Right kidney (tissue), 1 donor: Measurements from ENCODE around the gene ASXL1.
"Not testable (repeated sequence)": the region's sequence is repeated elsewhere in the genome, so short reads cannot be mapped to it uniquely, and the experiment has no call there.

Source experiments
- DNase-seq: peaks from one replicate; pipeline ENCODE4 v3.0.0-alpha.2; 2016

Gene ASXL1

DNA sequence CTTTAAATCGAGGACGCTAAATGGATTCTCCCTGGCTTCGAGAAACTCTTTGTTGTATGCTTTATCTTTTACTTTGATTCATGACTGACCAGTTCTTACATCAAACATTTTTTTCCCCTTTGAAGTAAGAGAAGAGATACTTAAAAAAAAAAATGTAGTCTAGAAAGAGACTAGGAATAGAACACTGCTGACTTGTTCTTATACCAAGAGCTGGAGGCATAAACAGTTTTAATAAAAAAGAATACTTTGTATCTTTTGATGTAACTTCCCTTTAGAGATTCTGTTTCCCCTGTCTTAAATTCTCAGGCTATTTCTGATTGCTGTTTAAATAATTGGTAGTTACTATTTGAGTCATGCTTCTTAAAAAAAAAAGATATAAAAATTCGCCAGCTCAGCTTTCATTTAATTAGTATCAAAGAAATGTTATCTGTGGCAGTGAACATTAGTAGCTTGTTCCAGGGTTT lies 4.8 kb downstream of the ASXL1 start:
- DNase-seq = no peak

DNA sequence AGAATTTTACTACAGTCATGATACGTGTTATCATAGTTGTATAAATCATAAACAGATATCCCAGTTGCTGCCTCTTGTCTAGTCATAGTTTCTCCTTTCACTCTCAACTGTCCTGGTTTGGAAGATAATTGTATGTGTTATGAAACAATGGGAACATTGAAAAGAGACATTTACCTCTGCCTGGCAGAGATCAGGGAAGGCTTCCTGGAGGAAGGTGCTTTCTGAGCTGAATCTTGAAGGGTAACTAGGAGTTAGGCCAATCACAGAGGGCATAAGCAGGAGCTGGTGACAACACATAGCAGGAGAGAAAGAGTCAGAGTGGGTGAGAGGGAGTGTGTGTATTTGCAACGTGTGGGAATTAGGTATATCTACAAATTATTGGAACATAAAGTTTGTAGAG lies 5.4 kb downstream of the ASXL1 start:
- no peak for DNase-seq

DNA sequence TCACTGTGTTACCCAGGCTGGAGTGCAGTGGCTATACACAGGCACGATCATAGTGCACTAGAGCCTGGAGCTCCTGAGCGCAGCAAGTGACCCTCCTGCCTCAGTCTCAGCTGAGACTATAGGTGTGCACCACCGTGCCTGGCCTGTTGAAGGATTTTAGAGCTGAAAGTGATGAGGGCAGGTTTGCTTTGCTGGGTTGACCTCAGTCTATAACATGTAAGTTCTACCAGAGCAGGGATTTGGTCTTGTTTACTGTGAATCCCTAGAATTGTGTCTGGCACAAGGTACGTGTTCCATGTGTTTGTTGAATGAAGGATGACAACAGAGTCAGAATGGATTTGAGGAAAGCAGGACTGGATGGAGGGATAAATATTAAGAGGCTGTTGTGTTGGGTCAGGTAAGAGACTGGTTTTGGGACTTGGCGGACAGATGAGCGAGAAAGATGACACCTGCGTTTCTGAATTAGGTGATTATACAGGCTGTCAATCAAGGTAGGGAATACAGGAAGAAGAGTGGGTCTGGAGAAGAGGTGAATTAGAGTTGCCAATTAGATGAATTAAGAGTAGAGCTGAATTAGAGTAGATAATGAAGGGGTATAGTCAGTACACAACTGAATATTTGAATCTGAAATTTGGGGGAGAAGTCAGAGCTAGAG lies 6.5 kb downstream of the ASXL1 start:
- no peak for DNase-seq

DNA sequence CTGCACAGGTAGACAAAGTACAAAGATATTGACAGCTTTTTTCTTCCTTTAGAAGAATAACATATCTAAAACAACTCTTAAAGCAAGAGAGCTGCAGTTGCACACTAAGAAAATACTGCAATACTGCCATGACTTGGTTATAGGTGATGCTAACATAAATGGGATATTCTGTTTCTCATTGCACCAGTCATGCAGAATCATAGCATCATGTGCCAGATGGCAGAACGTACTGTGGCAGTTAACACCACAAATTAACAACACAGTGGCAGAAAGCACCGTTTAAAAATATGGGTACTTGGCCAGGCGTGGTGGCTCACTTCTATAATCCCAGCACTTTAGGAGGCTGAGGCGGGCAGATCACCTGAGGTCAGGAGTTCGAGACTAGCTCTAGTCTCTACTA lies 7.4 kb downstream of the ASXL1 start:
- no peak for DNase-seq

DNA sequence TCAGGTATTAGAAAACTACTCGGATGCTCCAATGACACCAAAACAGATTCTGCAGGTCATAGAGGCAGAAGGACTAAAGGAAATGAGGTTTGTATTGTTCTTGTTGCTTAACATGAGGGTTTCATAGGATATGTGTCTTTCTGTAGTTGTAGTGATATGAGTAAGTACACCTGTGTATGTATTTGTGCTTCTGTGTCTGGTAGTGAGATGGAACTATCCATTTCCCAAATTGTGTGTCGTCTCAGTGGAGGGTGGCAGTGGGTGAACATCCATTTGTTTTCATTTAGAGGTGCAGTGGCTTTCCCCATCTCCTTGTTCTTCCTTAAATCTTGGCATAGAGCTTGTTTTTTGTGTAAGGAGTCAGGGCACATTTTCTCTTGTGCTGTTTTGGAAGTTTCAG lies 8.2 kb downstream of the ASXL1 start:
- DNase-seq = no peak

DNA sequence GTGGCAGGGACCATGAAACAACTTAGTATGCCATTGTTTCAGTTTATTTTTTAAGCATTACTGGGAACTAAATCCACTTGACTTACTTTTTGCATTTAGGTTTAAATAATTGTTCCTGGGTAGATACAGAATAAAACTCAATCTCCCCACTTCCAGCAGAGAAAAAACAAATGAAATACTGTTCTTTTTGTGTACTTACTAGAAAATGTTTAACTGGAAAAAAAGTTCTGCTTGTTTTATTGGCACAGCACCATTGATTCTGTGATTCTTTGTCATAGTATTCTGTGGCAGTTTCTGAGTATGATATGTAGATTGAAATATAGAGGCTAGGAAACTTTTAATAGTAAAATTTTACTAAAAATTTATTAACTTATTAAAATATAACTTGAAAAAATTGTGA lies 10.2 kb downstream of the ASXL1 start:
- DNase-seq = no peak

DNA sequence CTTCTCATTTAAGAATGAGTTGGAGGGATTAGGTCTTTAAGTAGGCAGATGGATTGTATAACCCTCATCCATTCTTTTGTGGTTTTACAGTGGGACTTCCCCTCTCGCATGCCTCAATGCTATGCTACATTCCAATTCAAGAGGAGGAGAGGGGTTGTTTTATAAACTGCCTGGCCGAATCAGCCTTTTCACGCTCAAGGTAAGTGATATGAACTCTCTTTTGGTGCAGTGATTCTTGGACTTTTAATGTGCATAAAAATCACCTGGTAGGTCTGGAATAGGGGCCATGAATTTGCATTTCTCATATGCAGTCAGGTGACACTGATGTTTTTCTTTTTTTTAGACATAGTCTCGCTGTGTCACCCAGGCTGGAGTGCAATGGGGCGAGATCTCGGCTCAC lies 10.8 kb downstream of the ASXL1 start:
- no peak for DNase-seq

DNA sequence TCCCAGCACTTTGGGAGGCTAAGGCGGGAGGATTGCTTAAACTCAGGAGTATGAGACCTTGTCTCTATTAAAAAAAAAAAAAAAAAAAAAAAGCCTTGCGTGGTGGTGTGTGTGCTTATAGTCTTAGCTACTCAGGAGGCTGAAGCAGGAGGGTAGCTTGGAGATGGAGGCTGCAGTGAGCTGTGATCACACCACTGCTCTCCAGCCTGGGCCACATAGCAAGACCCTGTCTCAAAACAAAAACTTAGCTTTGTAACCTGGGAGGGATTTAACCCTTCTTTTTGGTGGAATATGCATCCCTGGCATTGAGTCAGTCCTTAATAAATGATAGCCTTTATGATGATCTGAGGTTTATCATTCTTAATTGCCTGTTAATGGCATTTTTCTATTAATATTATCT lies 12.8 kb downstream of the ASXL1 start:
- no peak for DNase-seq

DNA sequence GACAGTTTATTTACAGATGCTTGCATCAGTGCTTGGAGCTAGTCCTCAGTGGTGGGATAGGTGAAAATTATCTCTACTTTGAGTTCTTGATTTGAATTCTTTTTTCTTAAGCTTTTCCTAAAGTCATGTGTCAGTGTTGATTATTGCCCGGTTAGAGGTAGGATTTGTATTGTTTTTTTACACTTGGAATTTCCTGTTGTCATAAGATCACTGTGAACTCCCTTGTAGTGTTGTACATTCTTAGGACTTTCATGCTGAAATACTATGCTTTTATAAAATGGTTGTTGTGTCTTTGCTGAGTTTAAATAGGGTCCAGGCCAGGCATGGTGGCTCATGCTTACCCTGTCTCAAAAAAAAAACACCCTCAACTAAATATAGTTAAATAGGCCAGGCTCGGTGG lies 20.3 kb downstream of the ASXL1 start:
- DNase-seq = no peak

DNA sequence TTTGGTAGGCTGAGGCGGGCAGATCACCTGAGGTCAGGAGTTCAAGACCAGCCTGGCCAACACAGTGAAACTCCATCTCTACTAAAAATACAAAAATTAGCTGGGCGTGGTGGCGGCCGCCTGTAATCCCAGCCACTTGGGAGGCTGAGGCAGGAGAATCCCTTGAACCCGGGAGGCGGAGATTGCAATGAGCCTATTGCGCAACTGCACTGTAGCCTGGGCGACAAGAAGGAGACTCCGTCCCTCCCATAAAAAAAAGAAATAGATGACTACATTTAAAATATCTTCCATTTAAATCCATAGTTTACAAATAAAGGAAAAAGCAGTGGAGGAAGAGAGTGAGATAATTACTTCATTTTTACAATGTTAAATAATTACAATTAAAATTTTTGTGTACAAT lies 21.9 kb downstream of the ASXL1 start:
- not testable (repeated sequence) for DNase-seq

DNA sequence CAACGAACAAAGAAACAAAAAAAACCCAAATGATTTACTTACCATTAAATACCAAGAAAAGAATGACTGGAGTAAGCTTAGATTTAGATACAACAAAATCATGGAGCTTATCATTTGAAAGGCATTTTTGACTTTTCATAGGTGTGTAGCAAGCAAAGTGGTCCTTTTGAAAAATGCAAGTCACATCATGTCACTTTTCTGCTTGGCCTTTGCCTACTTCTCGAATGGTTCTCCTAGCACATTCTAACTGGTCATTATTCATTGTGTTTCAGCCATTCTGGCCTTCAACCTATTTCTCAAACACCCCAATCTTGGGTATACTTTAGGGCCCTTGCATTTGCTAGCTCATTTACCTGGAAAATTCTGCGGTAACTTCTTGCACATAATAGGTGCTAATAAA lies 22.6 kb downstream of the ASXL1 start:
- DNase-seq = no peak

DNA sequence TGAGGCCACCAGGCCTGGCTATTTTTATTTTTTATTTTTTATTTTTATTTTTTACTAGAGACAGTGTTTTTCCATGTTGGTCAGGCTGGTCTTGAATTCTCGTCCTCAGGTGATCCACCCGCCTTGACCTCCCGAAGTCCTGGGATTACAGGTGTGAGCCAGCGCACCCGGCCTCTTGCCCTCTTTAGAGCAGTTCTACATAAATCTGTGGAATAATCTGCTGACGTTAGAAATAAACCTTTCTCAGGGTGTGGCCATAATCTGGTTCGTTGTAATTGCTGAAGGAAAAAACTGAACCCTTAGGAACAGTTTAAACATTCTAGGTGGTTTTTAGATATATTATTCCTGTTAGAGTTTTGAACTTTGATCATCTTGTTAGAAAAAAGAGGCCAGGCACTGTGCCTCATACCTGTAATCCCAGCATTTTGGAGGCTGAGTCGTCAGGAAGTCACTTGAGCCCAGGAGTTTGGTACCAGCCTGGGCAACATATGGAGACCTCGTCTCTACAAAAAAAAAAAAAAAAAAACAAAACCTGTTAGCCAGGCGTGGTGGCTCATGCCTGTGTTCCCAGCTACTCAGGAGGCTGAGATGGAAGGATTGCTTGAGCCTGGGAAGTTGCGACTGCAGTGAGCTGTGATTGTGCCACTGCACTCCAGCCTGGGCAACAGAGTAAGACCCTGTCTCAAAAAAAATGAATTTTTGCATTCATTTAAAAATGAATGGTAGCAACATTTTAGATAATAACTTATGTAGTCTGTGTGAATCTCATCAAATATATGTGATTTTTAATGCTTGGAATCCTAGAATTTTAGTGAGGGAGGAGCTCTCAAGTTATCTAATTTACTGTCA lies 24.2 kb downstream of the ASXL1 start:
- no peak for DNase-seq

DNA sequence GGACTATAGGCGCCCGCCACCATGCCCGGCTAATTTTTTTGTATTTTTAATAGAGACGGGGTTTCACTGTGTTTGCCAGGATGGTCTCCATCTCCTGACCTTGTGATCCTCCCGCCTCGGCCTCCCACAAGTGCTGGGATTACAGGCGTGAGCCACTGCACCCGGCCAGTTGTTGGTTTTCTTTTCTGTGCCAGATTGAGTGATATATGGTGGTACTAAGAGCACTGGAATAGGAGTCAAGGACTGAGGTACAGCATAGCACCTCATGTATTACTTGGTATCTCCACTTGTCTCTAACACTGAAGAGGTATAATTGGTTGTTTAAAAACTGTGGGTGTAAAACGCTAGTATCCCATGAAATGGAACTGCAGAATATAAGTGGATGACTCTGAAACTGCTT lies 25.3 kb downstream of the ASXL1 start:
- DNase-seq = not testable (repeated sequence)

DNA sequence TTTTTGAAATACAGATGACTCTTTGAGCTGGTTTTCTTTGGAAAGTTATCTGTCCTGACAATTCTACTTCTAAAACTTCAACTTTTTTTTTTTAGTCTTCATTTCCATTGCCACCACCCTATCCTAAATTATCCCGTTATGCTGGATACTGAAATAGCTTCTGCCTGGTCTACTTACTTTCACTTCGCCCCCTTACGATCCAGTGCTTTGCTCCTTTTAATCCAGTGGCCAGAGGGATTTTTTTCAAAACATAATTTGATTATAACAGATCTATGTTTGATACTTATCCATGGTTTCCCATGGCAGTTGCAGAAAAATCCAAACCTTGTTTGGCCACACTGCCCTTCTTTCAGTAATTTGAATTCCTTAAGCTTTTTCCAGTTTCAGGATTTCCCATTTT lies 27.4 kb downstream of the ASXL1 start:
- DNase-seq = no peak

DNA sequence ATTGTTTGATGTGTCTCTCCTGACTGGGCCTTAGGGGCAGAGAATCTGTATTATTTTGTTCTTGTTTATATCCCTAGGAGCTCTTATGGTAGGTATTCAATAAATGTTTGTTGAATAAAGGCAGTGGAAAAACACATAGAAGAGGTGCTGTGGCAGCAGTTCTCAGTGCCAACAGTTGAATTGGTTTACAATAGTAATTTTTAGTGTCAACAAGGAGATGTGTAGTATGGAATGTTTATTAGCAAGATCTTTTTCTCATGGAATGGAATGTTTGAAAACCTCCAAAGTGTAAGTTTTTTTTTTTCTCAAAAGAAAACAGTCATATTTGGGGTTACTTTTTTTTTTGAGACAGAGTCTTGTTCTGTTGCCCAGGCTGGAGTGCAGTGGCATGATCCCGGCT lies 28.0 kb downstream of the ASXL1 start:
- no peak for DNase-seq

DNA sequence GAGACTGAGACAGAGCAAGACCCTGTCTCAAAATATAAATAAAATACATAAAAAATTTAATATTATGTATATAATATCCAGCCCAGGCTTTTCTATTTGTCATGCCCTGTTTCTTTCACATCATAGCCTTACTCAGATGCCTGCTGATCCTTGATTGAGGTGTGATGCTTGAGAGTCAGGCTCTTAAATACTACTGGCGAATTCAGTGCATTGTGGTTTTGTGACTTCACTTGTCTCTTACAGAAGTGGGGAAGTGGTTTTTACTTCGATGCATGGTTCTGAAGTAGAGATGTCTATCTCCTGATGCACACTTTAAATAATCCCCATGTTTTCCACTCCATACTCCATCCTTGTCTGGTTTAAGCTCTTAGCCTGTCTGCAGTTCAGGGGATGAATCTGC lies 29.1 kb downstream of the ASXL1 start:
- DNase-seq = no peak

DNA sequence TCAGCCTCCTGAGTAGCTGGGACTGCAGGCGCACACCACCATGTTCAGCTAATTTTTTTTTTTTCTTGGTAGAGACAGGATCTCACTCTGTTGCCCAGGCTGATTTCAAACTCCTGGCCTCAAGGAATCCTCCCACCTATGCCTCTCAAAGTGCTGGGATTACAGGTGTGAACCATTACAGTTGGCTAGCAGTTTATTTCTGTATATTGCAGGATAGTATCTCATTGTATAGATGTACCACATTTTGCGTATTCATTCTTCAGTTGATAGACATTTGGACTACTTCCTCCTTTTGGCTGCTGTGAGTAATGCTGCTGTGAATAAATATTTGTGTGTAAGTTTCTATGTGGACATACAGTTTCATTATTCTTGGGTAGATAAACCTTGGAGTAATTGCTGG lies 32.9 kb downstream of the ASXL1 start:
- DNase-seq = no peak

DNA sequence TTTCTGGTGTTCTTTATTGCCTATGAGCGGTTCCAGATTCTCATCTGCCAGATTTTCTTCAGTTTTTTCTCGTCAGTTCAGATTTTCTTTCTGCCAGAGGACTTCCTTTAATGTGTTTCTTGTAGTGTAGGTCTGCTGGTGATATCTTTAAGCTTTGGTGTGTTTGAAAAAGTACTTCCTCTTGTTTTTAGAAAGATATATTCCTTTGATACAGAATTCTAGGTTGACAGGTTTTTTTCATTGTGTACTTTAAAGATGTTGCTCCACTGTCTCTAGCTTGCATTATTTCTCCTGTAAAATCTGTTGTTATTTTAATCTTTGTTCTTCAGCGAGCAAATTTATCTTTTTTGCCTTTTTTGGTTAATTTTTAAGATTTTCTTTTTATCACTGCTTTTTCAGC lies 36.9 kb downstream of the ASXL1 start:
- DNase-seq = no peak

DNA sequence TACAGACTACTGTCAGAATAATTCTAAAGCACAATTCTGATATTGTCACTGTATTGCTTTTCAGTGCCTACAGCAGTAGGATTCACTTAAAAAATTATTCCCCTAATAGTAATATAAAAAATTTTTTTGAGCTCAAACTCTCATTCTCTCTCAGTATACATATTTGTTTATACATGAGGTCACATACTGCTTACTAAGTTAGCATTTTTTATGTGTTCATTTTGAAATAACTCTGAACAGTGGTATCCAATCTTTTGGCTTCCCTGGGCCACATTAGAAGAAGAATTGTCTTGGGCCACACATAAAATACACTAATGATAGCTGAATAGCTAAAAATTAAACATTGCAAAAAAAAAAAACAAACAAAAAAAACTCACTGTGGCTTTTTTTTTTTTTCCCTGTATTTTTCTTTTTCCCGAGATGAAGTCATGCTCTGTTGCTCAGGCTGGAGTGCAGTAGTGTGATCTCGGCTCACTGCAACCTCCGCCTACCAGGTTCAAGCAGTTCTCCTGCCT lies 38.6 kb downstream of the ASXL1 start:
- DNase-seq = no peak

DNA sequence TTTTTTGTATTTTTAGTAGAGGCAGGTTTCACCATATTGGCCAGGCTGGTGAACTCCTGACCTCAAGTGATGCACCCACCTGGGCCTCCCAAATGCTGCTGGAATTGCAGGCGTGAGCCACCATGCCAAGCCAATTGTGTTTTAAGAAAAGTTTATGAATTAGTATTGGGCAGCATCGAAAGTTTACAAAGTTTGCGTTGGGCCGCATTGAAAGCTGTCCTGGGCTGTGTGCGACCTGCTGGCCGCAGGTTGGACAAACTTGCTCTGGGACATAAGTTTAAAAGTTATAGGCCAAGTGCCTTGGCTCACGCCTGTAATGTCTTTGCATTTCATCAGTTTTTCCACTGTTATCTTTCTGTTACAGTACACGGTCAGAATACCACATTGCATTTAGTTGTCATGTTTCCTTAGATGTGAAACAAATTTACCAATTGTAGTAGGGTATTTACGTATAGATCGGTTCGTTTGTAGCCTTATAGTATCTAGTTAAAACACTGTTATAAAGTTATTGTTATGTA lies 39.5 kb downstream of the ASXL1 start:
- DNase-seq = no peak

DNA sequence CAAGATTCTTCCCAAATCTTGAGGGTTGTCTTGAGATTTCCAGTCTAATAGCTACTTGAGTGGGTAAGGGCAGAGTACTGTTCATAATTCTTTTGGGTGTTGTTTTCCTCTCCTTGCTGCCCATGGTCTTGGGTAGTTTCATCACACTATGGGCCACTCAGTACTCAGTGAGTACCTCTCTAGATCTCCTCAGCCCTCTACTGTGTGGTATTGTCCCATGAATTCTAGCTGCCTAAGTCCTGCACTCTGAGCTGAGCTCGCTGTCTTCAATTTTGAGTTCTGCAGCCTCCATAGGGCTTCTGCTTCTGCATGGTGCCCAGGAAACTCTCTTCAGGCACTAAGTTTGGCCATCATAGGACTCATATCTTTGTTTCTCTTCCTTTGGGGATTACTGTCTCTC lies 42.3 kb downstream of the ASXL1 start:
- DNase-seq = no peak

DNA sequence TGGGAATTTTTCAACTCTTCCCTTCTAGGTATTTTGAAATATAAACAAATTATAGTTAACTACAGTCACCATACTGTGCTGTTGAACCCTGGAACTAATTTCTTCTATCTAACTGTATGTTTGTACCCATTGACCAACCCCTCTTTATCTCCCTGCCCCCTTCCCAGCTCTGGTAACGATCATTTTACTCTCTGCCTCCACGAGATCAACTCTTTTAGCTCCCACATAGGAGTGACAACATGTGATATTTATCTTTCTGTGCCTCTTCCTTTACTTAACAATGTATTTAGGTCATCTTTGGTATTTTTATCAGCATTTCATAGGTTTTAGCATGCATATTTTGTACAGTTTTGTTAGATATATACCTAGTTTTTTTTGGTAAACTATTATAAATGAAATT lies 45.9 kb downstream of the ASXL1 start:
- DNase-seq = no peak

DNA sequence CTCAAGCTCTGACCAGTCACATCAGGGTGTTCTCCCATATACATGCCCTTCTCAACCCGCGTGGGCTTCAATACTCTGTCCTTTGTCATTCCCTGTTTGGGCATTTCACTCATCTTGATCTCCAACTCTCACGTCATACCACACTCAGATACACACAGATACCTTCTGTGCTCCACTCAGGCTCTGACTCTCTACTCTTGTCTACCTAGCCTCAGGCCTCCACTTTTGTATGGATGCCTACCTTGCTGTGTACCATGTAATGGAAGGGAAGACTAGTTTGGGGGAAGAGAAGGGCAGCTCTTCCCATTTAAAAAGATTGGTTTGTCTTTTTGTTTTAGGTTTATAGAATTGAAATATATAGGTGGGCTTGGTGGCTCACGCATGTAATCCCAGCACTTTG lies 48.6 kb downstream of the ASXL1 start:
- DNase-seq = no peak
